ENCODE data around the gene GNAQ. TPM values are rescaled to one million over a fixed set of nuclear protein-coding genes. Genes with fewer than 3 reads are reported as not detected.

GNAQ gene
- total and polyA plus RNA-seq, 2 of the 13 experiments (the other 11 are each of a cell fraction or from before 2014, with no cell fraction given), result 16.5 to 17.7 TPM

DNA sequence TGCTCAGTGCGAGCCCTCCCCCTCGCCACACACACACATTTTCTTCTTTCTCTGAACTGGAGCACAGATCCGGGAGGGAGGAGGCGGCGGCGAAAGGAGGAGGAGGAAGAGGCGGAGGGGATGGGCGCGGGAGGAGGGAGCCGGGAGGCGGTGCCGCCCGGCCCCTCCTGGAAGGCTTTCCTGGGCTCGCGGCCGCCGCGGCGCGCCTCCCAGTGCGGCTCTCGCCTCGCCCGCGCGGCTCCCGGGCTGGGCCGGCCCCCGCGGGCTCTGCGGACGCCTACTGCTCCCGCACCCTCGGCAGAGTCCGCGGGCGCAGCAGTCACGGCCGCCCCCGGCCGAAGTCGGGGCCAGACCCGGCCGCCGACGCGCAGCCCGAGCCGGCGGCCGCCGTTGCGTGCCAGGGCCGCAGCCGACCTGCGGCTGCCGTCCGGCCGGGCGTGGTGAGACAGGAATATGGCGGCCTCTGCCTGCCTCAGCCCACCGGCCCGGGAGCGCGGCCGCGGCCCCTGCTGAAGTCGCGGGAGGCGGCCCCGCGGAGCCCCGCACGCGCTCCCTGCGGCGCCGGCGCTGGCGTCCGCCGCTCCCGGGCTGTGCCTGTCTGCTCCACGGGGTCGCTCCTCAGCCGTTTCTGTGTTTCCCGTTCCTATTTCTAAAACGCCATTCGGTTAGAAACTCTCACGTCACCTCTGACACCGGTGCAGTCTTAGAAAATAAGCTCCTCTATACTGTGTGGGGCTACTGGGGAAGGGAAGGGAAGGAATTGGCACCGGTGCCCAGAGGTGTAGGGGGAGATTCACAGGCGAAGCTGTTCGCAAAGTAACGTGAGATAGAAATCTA lies 500 bp upstream of the GNAQ start (continued):
- no peak for TF ChIP-seq DZIP1 (CRISPR knock-in tag; IDR thresholded peaks at IDR 0.05)
- TF ChIP-seq ZNF572 (CRISPR knock-in tag; IDR thresholded peaks at IDR 0.05), result no peak
- no peak for TF ChIP-seq HOXA9 (CRISPR knock-in tag; IDR thresholded peaks at IDR 0.05; ENCODE audit: borderline replicate concordance)
- TF ChIP-seq NFATC3 (CRISPR knock-in tag; IDR thresholded peaks at IDR 0.05), result no peak
- TF ChIP-seq GABPA (IDR thresholded peaks at IDR 0.05; ENCODE audit: low read depth, low read length), result no peak
- no peak for TF ChIP-seq GABPA (CRISPR knock-in tag; IDR thresholded peaks at IDR 0.05; ENCODE audit: low read depth)
- no peak for TF ChIP-seq MED13 (CRISPR knock-in tag; IDR thresholded peaks at IDR 0.05)
- no peak for TF ChIP-seq ZNF235 (CRISPR knock-in tag; IDR thresholded peaks at IDR 0.05; ENCODE audit: borderline replicate concordance)
- TF ChIP-seq, protein P1, sequence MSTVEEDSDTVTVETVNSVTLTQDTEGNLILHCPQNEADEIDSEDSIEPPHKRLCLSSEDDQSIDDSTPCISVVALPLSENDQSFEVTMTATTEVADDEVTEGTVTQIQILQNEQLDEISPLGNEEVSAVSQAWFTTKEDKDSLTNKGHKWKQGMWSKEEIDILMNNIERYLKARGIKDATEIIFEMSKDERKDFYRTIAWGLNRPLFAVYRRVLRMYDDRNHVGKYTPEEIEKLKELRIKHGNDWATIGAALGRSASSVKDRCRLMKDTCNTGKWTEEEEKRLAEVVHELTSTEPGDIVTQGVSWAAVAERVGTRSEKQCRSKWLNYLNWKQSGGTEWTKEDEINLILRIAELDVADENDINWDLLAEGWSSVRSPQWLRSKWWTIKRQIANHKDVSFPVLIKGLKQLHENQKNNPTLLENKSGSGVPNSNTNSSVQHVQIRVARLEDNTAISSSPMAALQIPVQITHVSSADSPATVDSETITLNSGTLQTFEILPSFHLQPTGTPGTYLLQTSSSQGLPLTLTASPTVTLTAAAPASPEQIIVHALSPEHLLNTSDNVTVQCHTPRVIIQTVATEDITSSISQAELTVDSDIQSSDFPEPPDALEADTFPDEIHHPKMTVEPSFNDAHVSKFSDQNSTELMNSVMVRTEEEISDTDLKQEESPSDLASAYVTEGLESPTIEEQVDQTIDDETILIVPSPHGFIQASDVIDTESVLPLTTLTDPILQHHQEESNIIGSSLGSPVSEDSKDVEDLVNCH (CRISPR knock-in tag; IDR thresholded peaks at IDR 0.05), result no peak
- no peak for TF ChIP-seq ZNF761 (CRISPR knock-in tag; conservative IDR thresholded peaks at IDR 0.05)
- no peak for TF ChIP-seq PBX3 (CRISPR knock-in tag; IDR thresholded peaks at IDR 0.05; ENCODE audit: borderline replicate concordance)
- TF ChIP-seq KDM3A (CRISPR knock-in tag; IDR thresholded peaks at IDR 0.05; ENCODE audit: low read depth), result no peak
- TF ChIP-seq ATF4 (CRISPR knock-in tag; IDR thresholded peaks at IDR 0.05), result no peak
- peak; percentile 97 for TF ChIP-seq ZNF263 (CRISPR knock-in tag; IDR thresholded peaks at IDR 0.05)
- no peak for TF ChIP-seq RAD51 (IDR thresholded peaks at IDR 0.05; ENCODE audit: borderline replicate concordance)
- TF ChIP-seq PHF8 (CRISPR knock-in tag; IDR thresholded peaks at IDR 0.05), result peak; percentile 23
- no peak for TF ChIP-seq NCOA2 (CRISPR knock-in tag; IDR thresholded peaks at IDR 0.05)
- TF ChIP-seq MAZ (IDR thresholded peaks at IDR 0.05; ENCODE audit: borderline replicate concordance, low read depth, low read length), result peak; percentile 54; the same call in 1 of the 2 replicates
- 0 out of 2 replicates have a peak, but pooled peaks have one; percentile 7 for TF ChIP-seq MAZ (CRISPR knock-in tag; IDR thresholded peaks at IDR 0.05; ENCODE audit: low read depth)
- TF ChIP-seq, protein P2, sequence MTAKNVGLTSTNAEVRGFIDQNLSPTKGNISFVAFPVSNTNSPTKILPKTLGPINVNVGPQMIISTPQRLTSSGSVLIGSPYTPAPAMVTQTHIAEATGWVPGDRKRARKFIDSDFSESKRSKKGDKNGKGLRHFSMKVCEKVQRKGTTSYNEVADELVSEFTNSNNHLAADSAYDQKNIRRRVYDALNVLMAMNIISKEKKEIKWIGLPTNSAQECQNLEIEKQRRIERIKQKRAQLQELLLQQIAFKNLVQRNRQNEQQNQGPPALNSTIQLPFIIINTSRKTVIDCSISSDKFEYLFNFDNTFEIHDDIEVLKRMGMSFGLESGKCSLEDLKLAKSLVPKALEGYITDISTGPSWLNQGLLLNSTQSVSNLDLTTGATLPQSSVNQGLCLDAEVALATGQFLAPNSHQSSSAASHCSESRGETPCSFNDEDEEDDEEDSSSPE (CRISPR knock-in tag; IDR thresholded peaks at IDR 0.05), result peak; percentile 24; the same call in 1 of the 2 replicates
- no peak for TF ChIP-seq BRD4 (CRISPR knock-in tag; IDR thresholded peaks at IDR 0.05)
- no peak for TF ChIP-seq CAMTA2 (CRISPR knock-in tag; IDR thresholded peaks at IDR 0.05; ENCODE audit: borderline replicate concordance)

Measured in HepG2 (cell line).